Caco-2 (cell line): Measurements from ENCODE around the gene TRABD2A. TPM values are rescaled to one million over a fixed set of nuclear protein-coding genes. Genes with fewer than 3 reads are reported as not detected.

Experiments used
- BruUV-seq: library from RNA; stranded (reverse); fragments of 400-500 nt; replicated peaks from 2 replicates; lab custom pipeline; 2021; lab: Mats Ljungman, UMichigan
- CTCF ChIA-PET: fragments of 300-600 bp; sonication (Branson Sonifier 250); formaldehyde crosslinking; loops from one replicate; lab custom pipeline; 2022; ENCODE audit warnings: antibody characterized with exemption; lab: Charles Lee
- POLR2A ChIA-PET: fragments of 300-600 bp; sonication (Branson Sonifier 250); formaldehyde crosslinking; loops from one replicate; lab custom pipeline; 2022; ENCODE audit warnings: antibody characterized with exemption; lab: Charles Lee
- DNase-seq, 2 experiments: peaks; one replicate each; pipeline versions ENCODE4 v3.0.0 to v3.0.0-alpha.2; 2020 to 2022
- H3K27me3 ChIP-seq: replicated peaks from 2 replicates; pipeline ENCODE4 v1.6.0; 2011; ENCODE audit warnings: low read length; ENCODE audit not compliant: control insufficient read depth, insufficient read depth
- H3K36me3 ChIP-seq: 2 replicates; pipeline ENCODE4 v1.5.1; 2011; ENCODE audit warnings: low read length; ENCODE audit not compliant: control insufficient read depth, insufficient read depth
- H3K4me1 ChIP-seq: fragments of 250-450 bp; sonication (Bioruptor Pico); 2 replicates; pipeline ENCODE4 v1.5.1; 2020; ENCODE audit warnings: mild to moderate bottlenecking
- H3K4me3 ChIP-seq: 2 replicates; pipeline ENCODE4 v1.5.1; 2011; ENCODE audit warnings: low read depth, mild to moderate bottlenecking, control low read depth, low read length
- H3K9me3 ChIP-seq: fragments of 250-450 bp; sonication (Bioruptor Pico); 2 replicates; pipeline ENCODE4 v1.5.1; 2020; ENCODE audit warnings: mild to moderate bottlenecking, moderate library complexity
- H3K27ac Mint-ChIP-seq: one replicate; pipeline ENCODE4 v1.8.0; 2022; ENCODE audit warnings: mixed read lengths; ENCODE audit not compliant: unreplicated experiment
- H3K27me3 Mint-ChIP-seq: one replicate; pipeline ENCODE4 v1.8.0; 2022; ENCODE audit warnings: mixed read lengths; ENCODE audit not compliant: insufficient read depth, unreplicated experiment
- H3K36me3 Mint-ChIP-seq: one replicate; pipeline ENCODE4 v1.8.0; 2022; ENCODE audit warnings: mild to moderate bottlenecking, mixed read lengths; ENCODE audit not compliant: insufficient read depth, unreplicated experiment
- H3K4me1 Mint-ChIP-seq: one replicate; pipeline ENCODE4 v1.8.0; 2022; ENCODE audit warnings: low read depth, mixed read lengths; ENCODE audit not compliant: unreplicated experiment
- H3K4me3 Mint-ChIP-seq: one replicate; pipeline ENCODE4 v1.8.0; 2022; ENCODE audit warnings: mild to moderate bottlenecking, moderate library complexity, mixed read lengths; ENCODE audit not compliant: unreplicated experiment
- H3K9me3 Mint-ChIP-seq: one replicate; pipeline ENCODE4 v1.8.0; 2022; ENCODE audit warnings: mixed read lengths; ENCODE audit not compliant: unreplicated experiment
- CTCF ChIP-seq, 2 experiments: fragments of 200-600 bp in 1 of 2; IDR thresholded peaks; 1 replicate in 1 of 2; 2 replicates in 1 of 2; pipeline versions ENCODE4 v1.5.1 to v1.8.0; 2011 to 2022; ENCODE audit warnings: antibody characterized with exemption in 1 of 2, control low read depth in 1 of 2, inconsistent platforms in 1 of 2, low read depth in 1 of 2, low read length in 1 of 2, mild to moderate bottlenecking in 1 of 2, moderate library complexity in 1 of 2; ENCODE audit not compliant: insufficient read depth in 1 of 2, severe bottlenecking in 1 of 2, unreplicated experiment in 1 of 2
- intact Hi-C: fragments of 100-400 bp; cut with micrococcal nuclease; formaldehyde crosslinking; loops from one replicate; pipeline ENCODE4 v1.10.0; 2022; ENCODE audit not compliant: unreplicated experiment
- total RNA-seq: library from RNA; stranded (reverse); gene quantifications from 2 replicates; pipeline ENCODE4 v1.2.3, GENCODE V29; 2022

The TRABD2A gene
- total RNA-seq, 1 experiment from 2014 or later, result 1.4 TPM

- no peak for TF ChIP-seq CTCF (IDR thresholded peaks at IDR 0.05; ENCODE audit: insufficient read depth in 1 of 2, low read depth in 1 of 2, low read length in 1 of 2, severe bottlenecking in 1 of 2, unreplicated experiment in 1 of 2)
- no peaks in the 10 kb centered on the region for H3K4me1 Mint-ChIP-seq
Measured at GRCh38 chr2:84782717-84783442, 98.0 kb downstream of the TRABD2A start.

GRCh38 chr2:84781942-84782716 lies 98.8 kb downstream of the TRABD2A start:
- BruUV-seq, result no TSS peak
- intact Hi-C loops, result no loop called here
- no peaks in the 10 kb centered on the region for H3K36me3 Mint-ChIP-seq
- H3K27me3 Mint-ChIP-seq, result no peaks in the 10 kb centered on the region
- H3K36me3 ChIP-seq, result no peaks in the 10 kb centered on the region
- H3K4me3 ChIP-seq, result no peak overlapping the region
- no peaks in the 10 kb centered on the region; the same call in none of the 2 replicates for H3K27me3 ChIP-seq
- CTCF ChIA-PET, result no interaction called here
- no peak overlapping the region for H3K27ac Mint-ChIP-seq
- no peak for DNase-seq
- no peaks in the 10 kb centered on the region for H3K9me3 Mint-ChIP-seq
- H3K9me3 ChIP-seq, result no peaks in the 10 kb centered on the region
- TF ChIP-seq CTCF (IDR thresholded peaks at IDR 0.05; ENCODE audit: insufficient read depth in 1 of 2, low read depth in 1 of 2, low read length in 1 of 2, severe bottlenecking in 1 of 2, unreplicated experiment in 1 of 2), result no peak
- H3K4me3 Mint-ChIP-seq, result no peak overlapping the region
- no peaks in the 10 kb centered on the region for H3K4me1 Mint-ChIP-seq
- H3K4me1 ChIP-seq, result no peaks in the 10 kb centered on the region
- POLR2A ChIA-PET, result no interaction called here

More at GRCh38 chr2:84782717-84783442, 98.0 kb downstream of the TRABD2A start:
- H3K27ac Mint-ChIP-seq, result no peak overlapping the region
- Histone ChIP-seq H3K36me3 (no peaks in the 10 kb centered on the region), H3K27me3 (no peaks in the 10 kb centered on the region; the same call in none of the 2 replicates), H3K9me3 (no peaks in the 10 kb centered on the region), H3K4me3 (no peak overlapping the region), H3K4me1 (no peaks in the 10 kb centered on the region)
- H3K4me3 Mint-ChIP-seq, result no peak overlapping the region
- no peaks in the 10 kb centered on the region for H3K9me3 Mint-ChIP-seq
- no peaks in the 10 kb centered on the region for H3K36me3 Mint-ChIP-seq
- intact Hi-C loops, result no loop called here
- no TSS peak for BruUV-seq
- DNase-seq, result no peak
- POLR2A ChIA-PET, result no interaction called here
- CTCF ChIA-PET, result interaction anchor here (0.6 kb wide), 1 partner anchor 230 kb away, joined by 3 read pairs; no protein-coding TSS in a partner anchor
- peaks cover 3% of the 10 kb centered on the region for H3K27me3 Mint-ChIP-seq

GRCh38 chr2:84779781-84780180 lies 101.1 kb downstream of the TRABD2A start:
- Mint-ChIP-seq H3K4me1 (no peaks in the 10 kb centered on the region), H3K27ac (no peak overlapping the region), H3K36me3 (no peaks in the 10 kb centered on the region), H3K27me3 (no peaks in the 10 kb centered on the region), H3K4me3 (no peak overlapping the region), H3K9me3 (peaks cover 12% of the 10 kb centered on the region)
- H3K9me3 ChIP-seq, result no peaks in the 10 kb centered on the region
- CTCF ChIA-PET, result no interaction called here
- BruUV-seq, result no TSS peak
- intact Hi-C loops, result no loop called here
- no peak overlapping the region for H3K4me3 ChIP-seq
- no peaks in the 10 kb centered on the region; the same call in 1 of the 2 replicates for H3K27me3 ChIP-seq
- POLR2A ChIA-PET, result no interaction called here
- no peak for DNase-seq
- H3K36me3 ChIP-seq, result no peaks in the 10 kb centered on the region
- no peaks in the 10 kb centered on the region for H3K4me1 ChIP-seq
- no peak for TF ChIP-seq CTCF (IDR thresholded peaks at IDR 0.05; ENCODE audit: insufficient read depth in 1 of 2, low read depth in 1 of 2, low read length in 1 of 2, severe bottlenecking in 1 of 2, unreplicated experiment in 1 of 2)
